Gastroesophageal sphincter (tissue), 4 donors: ENCODE data around the gene S100A9. TPM values are rescaled to one million over a fixed set of nuclear protein-coding genes. Genes with fewer than 3 reads are reported as not detected.

Experiments used
- ATAC-seq: fragments of 150-250 bp; one replicate; pipeline ENCODE4 v1.9.1; 2016; ENCODE audit warnings: mild to moderate bottlenecking, moderate library complexity
- H3K27ac ChIP-seq, 4 donors: fragments of 200-600 bp; sonication (generic) in 3 of 4; 1 replicate in 3 of 4; 2 replicates in 1 of 4; pipeline ENCODE4 v1.5.1; 2016 to 2019
- H3K27me3 ChIP-seq: fragments of 200-600 bp; sonication (generic); one replicate; pipeline ENCODE4 v1.5.1; 2019
- H3K36me3 ChIP-seq, 2 donors: fragments of 200-600 bp; sonication (generic); one replicate each; pipeline ENCODE4 v1.5.1; 2019; ENCODE audit warnings: control low read depth in 1 of 2
- H3K4me1 ChIP-seq, 3 donors: fragments of 200-600 bp; sonication (generic); 1 replicate in 2 of 3; 2 replicates in 1 of 3; pipeline ENCODE4 v1.5.1; 2016 to 2019; ENCODE audit warnings: control low read depth in 2 of 3
- H3K4me3 ChIP-seq, 2 donors: fragments of 200-600 bp; sonication (generic); one replicate each; pipeline ENCODE4 v1.5.1; 2019; ENCODE audit warnings: mild to moderate bottlenecking in 1 of 2, moderate library complexity in 1 of 2
- H3K9me3 ChIP-seq, 3 donors: fragments of 200-600 bp; sonication (generic); one replicate each; pipeline ENCODE4 v1.5.1; 2017 to 2019; ENCODE audit warnings: control low read depth in 2 of 3
- CTCF ChIP-seq, 4 experiments: fragments of 200-600 bp in 2 of 4; fragments of 450-650 bp in 2 of 4; sonication (generic) in 1 of 4; IDR thresholded peaks; one replicate each; pipeline ENCODE4 v1.5.1; 2017 to 2019; ENCODE audit warnings: antibody characterized with exemption in 4 of 4, mild to moderate bottlenecking in 2 of 4, moderate library complexity in 2 of 4
- EP300 ChIP-seq: sonication (generic); formaldehyde crosslinking; IDR thresholded peaks from one replicate; pipeline ENCODE4 v1.6.1; 2017; ENCODE audit warnings: antibody characterized with exemption, mild to moderate bottlenecking
- POLR2A ChIP-seq, 2 donors: fragments of 450-650 bp; IDR thresholded peaks; one replicate each; pipeline ENCODE4 v1.6.1; 2017; ENCODE audit warnings: antibody characterized with exemption in 2 of 2, mild to moderate bottlenecking in 2 of 2, moderate library complexity in 1 of 2
- POLR2AphosphoS5 ChIP-seq: sonication (generic); formaldehyde crosslinking; IDR thresholded peaks from one replicate; pipeline ENCODE4 v1.6.1; 2017; ENCODE audit warnings: antibody characterized with exemption
- WGBS, 2 donors: methylation state at CpG; one replicate each; pipeline ENCODE4 v1.1.5; 2018; ENCODE audit warnings: low coverage in 1 of 2; 5-methylcytosine and 5-hydroxymethylcytosine counted together
- total RNA-seq, 4 donors: library from RNA; depleted of rRNA; stranded (reverse); fragments of >200 nt; gene quantifications; one replicate each; pipeline ENCODE4 v1.1.0, GENCODE V29; 2016

The S100A9 gene
- total RNA-seq, 4 donors from 2014 or later, result 65.3 to 2,906 (median 485) TPM

- H3K4me1 ChIP-seq, result no peaks in the 10 kb centered on the region
- no peak overlapping the region for H3K4me3 ChIP-seq
- H3K27me3 ChIP-seq, result peaks cover 47% of the 10 kb centered on the region
- no peak overlapping the region for H3K27ac ChIP-seq
- WGBS, 2 donors, result 69 to 86% methylated on average over 3 to 7 of the region's 7 CpGs
- no peak for TF ChIP-seq EP300
- TF ChIP-seq CTCF (IDR thresholded peaks at IDR 0.05), result no peak
- no peak for TF ChIP-seq POLR2AphosphoS5
- TF ChIP-seq POLR2A (IDR thresholded peaks at IDR 0.05), result no peak
- H3K36me3 ChIP-seq, result no peaks in the 10 kb centered on the region
- H3K9me3 ChIP-seq, result no peaks in the 10 kb centered on the region
- no peak for ATAC-seq
Measured at GRCh38 chr1:153395136-153395685, 37.6 kb downstream of the S100A9 start.

DNA sequence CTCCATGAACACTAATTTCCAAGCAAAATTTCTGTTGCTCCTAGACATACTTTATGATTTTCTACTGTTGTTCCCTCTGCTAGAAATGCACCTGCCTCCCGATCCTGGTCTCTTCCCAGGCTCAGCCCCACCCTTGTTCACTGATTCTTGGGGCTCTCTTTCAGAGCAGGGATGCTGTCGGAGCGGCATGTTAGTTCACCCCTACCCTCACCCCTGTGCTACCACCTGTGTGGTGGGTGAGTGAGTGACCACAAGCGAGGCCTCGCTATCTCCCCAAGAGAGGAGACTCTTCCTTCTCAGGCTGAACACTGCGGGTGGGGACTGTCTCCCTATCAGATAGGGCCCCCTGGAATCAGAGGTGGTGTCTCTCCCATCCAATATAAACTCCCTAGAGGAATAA lies 38.1 kb downstream of the S100A9 start:
- Histone ChIP-seq H3K27me3 (peaks cover 44% of the 10 kb centered on the region), H3K36me3 (no peaks in the 10 kb centered on the region), H3K4me3 (no peak overlapping the region), H3K27ac (no peak overlapping the region), H3K9me3 (no peaks in the 10 kb centered on the region), H3K4me1 (no peaks in the 10 kb centered on the region)
- 78% methylated on average over 6 of the region's 6 CpGs; no CpG with 5 or more reads in 1 of the 2 donors for WGBS, 2 donors
- ATAC-seq, result no peak
- TF ChIP-seq EP300 (no peak), POLR2A (IDR thresholded peaks at IDR 0.05) (no peak), POLR2AphosphoS5 (no peak), CTCF (IDR thresholded peaks at IDR 0.05) (no peak)

DNA sequence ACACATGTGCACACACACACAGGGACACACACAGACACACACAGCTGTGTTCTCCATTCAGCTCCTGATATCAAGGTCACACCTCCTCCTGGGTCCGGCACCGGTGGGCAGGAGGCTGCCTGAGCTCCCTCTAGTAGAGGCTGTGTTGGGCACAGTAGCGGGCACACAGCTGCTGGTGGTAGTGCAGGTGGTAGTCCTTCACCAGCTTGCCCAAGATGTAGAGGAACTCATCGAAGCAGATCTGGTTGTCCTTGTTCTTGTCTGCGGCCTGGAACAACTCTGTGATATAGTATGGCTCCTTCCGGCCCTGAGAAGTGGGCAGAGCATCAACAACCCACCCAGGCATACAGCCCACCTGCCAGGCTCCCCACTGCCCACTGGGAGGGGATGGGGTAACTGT lies 38.8 kb downstream of the S100A9 start:
- 100% methylated on average over 3 of the region's 6 CpGs; no CpG with 5 or more reads in 1 of the 2 donors for WGBS, 2 donors
- ATAC-seq, result no peak
- H3K27ac ChIP-seq, result no peak overlapping the region

DNA sequence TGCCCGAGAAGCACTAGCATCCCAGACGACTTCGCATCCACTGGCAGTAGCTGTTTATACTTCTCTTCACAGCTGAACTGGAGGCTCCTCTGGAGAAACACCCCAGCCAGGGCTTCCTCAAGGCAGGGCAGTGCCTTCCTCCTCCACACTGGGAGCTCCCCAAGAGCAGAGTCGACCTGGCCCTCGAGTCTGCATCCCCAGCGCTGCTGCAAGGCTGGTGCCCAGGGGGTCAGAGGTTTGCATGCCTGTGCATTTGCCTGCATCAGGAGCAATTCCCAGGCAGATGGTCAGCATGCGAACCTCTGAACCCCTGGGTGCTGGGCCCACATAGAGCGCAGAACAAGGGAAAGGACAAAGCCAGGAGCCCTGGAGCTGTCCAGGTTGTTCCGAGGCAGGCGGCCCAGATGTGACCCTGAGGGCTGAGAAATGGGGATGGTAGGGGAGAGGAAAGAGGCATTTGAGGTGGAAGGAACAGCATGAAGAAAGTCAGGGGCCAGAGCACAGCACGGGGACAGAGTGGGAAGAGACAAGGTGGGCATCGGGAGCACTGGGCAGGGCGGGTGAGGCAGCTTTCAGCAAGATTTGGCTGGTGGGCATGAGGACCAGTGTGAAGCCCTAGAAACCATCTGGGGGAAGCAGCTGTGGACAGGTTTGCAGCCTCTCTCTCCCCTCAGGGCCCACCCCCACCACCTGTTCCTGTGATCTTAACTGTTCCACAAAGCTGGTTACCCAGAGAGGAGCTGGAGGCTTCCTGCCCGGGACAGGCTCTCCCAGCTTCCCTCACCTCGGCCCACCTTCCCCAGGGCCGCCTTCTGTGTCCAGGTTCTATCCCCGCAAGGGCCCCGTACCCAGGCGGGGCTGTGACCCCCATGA lies 39.6 kb downstream of the S100A9 start:
- WGBS, 2 donors, result 65 to 80% methylated on average over 3 to 4 of the region's 19 CpGs
- peaks cover 44% of the 10 kb centered on the region for H3K27me3 ChIP-seq

More for the DNA sequence above, 38.8 kb downstream of the S100A9 start:
- H3K36me3 ChIP-seq, result no peaks in the 10 kb centered on the region
- H3K27me3 ChIP-seq, result peaks cover 39% of the 10 kb centered on the region
- TF ChIP-seq EP300 (no peak), POLR2AphosphoS5 (no peak), POLR2A (IDR thresholded peaks at IDR 0.05) (no peak), CTCF (IDR thresholded peaks at IDR 0.05) (no peak)
- H3K4me1 ChIP-seq, result no peaks in the 10 kb centered on the region
- no peaks in the 10 kb centered on the region for H3K9me3 ChIP-seq
- H3K4me3 ChIP-seq, result no peak overlapping the region

GRCh38 chr1:153397924-153398651 lies 40.4 kb downstream of the S100A9 start:
- Histone ChIP-seq H3K36me3 (no peaks in the 10 kb centered on the region), H3K4me1 (no peaks in the 10 kb centered on the region), H3K9me3 (no peaks in the 10 kb centered on the region), H3K27me3 (peaks cover 48% of the 10 kb centered on the region), H3K4me3 (no peak overlapping the region), H3K27ac (no peak overlapping the region)
- TF ChIP-seq POLR2A (IDR thresholded peaks at IDR 0.05) (no peak), EP300 (no peak), POLR2AphosphoS5 (no peak), CTCF (IDR thresholded peaks at IDR 0.05) (no peak)
- no peak for ATAC-seq
- WGBS, 2 donors, result 63 to 94% methylated on average over 2 of the region's 6 CpGs

More for the DNA sequence above, 39.6 kb downstream of the S100A9 start:
- Histone ChIP-seq H3K9me3 (no peaks in the 10 kb centered on the region), H3K36me3 (no peaks in the 10 kb centered on the region), H3K4me3 (no peak overlapping the region), H3K4me1 (no peaks in the 10 kb centered on the region), H3K27ac (no peak overlapping the region)
- no peak for TF ChIP-seq POLR2A (IDR thresholded peaks at IDR 0.05)
- no peak for TF ChIP-seq POLR2AphosphoS5
- no peak for ATAC-seq
